Peyer's patch (tissue), 4 donors: ENCODE measurements around the gene HOXB13.

Experiments
- POLR2A ChIP-seq, 2 donors: fragments of 450-650 bp; IDR thresholded peaks; one replicate each; pipeline ENCODE4 v1.5.1; 2017; ENCODE audit warnings: antibody characterized with exemption in 2 of 2, mild to moderate bottlenecking in 2 of 2, moderate library complexity in 2 of 2
- TF ChIP-seq, protein P1 (sequence below), 6 experiments: fragments of 450-650 bp in 4 of 6; fragments of 200-600 bp in 2 of 6; sonication (generic) in 1 of 6; IDR thresholded peaks; one replicate each; pipeline ENCODE4 v1.5.1; 2017 to 2019; ENCODE audit warnings: antibody characterized with exemption in 6 of 6, mild to moderate bottlenecking in 3 of 6, moderate library complexity in 1 of 6

GRCh38 chr17:48720266-48721008 is 8.1 kb downstream of the HOXB13 start:
- TF ChIP-seq, protein P1, sequence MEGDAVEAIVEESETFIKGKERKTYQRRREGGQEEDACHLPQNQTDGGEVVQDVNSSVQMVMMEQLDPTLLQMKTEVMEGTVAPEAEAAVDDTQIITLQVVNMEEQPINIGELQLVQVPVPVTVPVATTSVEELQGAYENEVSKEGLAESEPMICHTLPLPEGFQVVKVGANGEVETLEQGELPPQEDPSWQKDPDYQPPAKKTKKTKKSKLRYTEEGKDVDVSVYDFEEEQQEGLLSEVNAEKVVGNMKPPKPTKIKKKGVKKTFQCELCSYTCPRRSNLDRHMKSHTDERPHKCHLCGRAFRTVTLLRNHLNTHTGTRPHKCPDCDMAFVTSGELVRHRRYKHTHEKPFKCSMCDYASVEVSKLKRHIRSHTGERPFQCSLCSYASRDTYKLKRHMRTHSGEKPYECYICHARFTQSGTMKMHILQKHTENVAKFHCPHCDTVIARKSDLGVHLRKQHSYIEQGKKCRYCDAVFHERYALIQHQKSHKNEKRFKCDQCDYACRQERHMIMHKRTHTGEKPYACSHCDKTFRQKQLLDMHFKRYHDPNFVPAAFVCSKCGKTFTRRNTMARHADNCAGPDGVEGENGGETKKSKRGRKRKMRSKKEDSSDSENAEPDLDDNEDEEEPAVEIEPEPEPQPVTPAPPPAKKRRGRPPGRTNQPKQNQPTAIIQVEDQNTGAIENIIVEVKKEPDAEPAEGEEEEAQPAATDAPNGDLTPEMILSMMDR (IDR thresholded peaks at IDR 0.05): no peak
- TF ChIP-seq POLR2A (IDR thresholded peaks at IDR 0.05): no peak
